SK-N-DZ (cell line): ENCODE results near the gene PLPPR4.
A peak's percentile ranks its signal among the peaks of the same experiment; 100 is the strongest.
"Not testable (repeated sequence)": the region's sequence is repeated elsewhere in the genome, so short reads cannot be mapped to it uniquely, and the experiment has no call there.

Experiments
- DNase-seq: peaks from one replicate; pipeline ENCODE4 v3.0.0-alpha.2; 2015; ENCODE audit warnings: low spot score

PLPPR4 gene

DNA sequence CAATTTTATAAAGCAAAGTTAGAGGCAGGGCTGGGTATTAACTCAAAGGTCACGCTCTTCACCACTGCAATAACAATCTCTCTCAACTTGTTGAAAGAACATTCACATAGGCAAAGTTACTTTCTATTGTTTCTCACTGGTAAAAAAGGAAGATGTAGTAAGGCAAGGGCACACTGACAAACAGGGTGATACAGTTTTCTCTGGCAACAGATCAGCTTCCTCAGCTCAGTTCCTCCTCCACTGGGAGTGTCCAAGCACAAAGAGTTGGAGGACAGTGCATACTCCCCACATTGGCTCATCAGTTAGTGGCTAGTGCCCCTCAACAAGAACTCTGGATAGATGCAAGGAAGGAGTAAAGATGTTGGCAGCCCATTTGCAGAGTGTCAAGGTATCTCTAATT, 3.7 kb downstream of the PLPPR4 start:
- no peak for DNase-seq

DNA sequence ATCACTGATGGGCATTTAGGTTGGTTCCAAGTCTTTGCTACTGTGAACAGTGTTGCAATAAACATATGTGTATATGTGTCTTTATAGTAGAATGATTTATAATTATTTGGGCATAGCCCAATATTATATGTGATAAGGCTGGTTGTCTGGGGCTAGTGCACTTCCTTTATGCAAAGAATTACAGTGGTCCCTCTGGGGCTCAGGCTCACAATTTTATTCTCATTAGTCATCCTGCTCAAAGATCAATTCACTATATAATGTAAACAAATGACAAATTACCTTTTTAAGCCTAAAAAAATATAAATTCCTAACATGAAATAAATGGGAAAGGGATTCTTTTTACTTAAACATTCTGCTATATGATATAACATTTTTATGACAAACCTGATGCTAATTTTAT, 5.0 kb downstream of the PLPPR4 start:
- DNase-seq, result no peak

DNA sequence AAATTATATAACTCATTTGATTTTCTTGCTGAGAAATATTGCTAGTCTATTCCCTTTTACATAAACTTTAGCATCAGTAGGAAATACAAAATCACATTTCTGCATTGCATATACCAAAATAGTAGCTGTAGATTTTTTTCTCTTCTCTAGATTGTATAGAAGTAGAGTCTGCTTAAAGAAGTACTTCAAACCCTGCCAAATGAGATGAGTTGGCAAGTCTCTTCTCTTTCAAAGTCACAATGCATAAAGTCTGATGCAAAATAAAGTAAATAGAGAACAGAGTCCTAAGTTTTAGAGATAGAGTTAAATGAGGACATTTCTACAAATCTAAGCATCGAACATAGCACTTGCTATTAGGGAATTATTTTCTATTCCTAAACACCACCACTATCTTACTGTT, 6.4 kb downstream of the PLPPR4 start:
- DNase-seq, result no peak

DNA sequence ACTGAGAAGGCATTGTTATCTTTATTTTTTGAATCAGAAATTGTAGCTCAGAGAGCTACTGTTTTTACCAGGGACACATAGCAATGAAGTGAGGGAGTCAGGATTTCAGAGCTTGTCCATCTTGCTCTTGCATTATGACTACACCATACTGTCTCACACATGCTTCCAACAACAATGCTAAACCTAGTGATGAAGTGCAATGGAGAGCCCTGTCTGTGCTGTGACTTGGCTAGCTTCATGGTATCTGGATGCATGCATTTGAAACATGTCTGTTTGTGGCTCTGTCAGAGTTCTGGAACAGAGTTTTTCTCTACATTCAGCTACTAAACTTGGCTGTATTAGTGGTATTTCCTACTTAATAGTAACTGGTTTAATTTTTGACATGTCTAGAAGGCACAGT, 7.0 kb downstream of the PLPPR4 start:
- DNase-seq, result no peak

DNA sequence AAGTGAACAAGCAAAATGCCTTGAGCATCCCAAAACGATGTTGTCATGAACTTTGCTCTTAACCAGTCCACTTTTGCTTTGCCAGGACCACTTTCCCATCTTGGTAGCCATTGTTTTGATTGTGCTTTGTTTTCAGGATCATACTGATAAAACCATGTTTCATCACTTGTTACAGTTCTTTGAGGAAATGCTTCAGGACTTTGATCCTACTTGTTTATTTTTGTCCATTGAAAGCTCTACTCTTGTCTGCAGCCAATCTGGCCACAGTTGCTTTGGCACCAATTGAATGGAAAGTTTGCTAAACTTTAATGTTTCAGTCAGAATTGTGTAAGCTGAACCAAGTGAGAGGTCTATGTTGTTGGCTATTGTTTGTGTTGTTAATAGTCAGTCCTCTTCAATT, 12.8 kb downstream of the PLPPR4 start:
- DNase-seq, result no peak

DNA sequence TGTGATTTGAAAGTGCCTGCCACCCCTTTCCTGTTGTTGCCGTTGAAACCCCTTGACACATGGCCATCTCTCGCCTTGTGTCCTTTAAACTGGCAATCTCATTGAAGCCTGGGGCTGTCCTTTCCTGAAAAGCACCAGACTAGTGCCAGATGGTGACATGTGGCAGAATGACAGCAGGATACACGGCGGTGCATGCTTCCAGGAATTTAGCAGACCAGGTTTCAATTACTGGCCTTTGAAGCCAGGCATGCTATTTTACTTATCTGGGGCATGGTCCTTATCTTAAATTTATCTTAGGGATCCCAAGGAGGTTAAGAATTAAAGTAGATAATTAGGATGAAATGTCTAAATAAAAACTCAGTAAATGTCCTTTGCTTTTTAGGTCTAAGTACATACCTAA, 15.2 kb downstream of the PLPPR4 start:
- DNase-seq, result peak; percentile 96

DNA sequence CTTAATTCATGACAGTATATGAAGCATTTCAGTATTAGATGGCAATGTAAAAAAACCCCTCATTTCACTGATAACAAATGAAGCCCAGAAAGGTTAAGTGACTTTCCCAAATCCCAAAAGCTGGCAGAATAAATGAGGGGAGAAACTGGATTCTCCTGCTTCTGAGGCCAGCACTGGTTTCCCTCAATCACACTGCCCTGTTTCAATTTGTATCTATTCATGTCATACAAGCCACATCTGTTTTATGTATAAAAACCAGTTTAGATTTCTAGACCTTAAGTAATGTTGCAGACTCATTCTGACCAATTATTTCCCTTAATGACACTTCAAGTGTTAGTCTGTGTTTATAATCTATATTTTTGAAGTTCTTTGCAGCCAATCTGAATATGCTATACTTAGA, 16.8 kb downstream of the PLPPR4 start:
- peak; percentile 79 for DNase-seq

DNA sequence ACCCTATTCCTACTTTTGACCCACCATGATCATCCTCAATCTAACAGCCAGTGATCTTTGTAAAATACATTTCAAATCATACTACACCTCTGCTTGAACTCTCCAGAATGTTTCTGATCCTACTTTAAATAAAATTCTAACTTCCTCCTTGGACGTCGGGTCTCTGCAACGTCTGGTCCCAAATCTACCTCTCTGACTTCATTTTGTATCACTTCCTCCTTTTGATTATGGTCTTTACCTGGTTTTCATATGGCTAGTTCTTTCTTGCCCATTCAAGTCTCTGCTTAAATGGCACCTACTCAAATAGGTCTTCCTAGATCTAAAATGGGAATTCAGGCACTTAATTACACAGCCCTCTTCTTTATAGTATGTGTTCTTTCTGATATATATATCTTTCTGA, 18.2 kb downstream of the PLPPR4 start:
- no peak for DNase-seq

DNA sequence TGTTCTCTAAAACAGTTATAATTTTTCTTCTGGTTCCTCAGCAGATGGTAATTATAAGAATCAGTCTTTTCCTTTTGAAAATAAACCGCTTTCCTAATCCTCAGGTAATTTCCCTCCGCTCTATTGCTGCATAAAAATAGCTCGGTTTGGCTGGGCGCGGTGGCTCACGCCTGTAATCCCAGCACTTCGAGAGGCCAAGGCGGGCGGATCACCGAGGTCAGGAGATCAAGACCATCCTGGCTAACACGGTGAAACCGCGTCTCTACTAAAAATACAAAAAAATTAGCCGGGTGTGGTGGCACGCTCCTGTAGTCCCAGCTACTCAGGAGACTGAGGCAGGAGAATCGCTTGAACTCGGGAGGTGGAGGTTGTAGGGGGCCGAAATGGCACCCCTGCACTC, 19.2 kb downstream of the PLPPR4 start:
- not testable (repeated sequence) for DNase-seq

DNA sequence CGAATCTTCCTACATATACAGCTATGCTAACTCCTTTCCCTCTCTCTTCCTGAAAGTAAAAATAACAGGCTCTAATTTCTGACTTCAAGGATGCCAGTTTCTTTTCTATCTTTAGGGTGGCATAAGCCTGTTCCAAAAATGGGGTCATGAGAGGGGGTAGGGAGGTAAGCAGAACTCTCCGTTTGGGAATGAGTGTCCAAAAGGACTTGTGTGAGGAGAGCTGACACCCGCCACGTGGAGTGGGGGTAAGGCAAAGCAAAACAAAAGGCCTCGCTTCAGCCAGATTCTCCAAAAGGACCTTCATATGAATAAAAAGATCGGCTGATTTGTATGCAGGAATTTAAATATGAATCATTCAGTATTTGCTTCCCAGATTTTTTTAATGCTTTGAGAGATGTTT, 28.6 kb downstream of the PLPPR4 start:
- no peak for DNase-seq

DNA sequence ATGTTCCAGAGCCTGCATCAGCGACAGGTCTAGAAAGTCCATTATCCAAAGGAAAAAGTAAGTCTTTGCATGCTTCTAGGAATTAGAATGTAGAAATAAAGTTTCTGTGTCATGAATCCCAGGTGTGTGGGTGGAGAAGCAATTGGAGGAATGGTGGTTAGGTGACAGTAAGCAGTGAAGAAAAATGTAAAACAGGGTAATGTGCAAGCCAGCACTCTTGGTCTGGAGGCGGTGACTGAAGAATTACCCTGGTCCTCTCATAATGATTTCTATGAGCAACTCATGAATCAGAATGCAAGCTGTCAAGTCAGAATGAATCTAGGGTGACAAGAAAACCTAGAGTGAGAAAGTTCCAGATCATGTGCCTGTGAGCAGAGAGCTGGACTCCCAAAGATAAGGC, 33.6 kb downstream of the PLPPR4 start:
- DNase-seq, result no peak

DNA sequence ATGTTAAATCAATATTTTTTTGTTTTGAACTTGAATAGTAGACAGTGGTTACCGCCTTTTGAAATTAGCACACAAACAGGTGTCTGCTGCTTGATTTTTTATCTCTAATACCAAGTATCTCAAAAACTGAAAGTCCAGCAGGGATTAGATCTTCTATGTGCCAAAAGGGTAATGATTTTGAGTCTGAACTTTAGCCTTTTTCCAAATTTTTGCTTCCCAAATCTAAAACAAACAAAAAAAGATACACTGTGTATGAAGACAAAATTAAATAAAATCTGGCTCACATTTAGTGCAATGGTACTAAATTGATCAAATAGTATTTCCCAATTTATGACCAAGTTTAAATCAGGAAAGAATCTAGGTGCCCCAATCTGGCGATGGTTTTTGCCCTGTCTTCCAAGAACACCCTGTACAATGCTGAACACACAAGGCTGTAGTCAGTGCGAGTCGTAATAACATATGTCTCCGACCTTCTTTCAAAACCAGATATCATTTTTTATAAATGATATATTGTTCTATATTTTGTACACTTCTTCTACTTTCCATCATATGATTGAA, 40.5 kb downstream of the PLPPR4 start:
- DNase-seq, result no peak

DNA sequence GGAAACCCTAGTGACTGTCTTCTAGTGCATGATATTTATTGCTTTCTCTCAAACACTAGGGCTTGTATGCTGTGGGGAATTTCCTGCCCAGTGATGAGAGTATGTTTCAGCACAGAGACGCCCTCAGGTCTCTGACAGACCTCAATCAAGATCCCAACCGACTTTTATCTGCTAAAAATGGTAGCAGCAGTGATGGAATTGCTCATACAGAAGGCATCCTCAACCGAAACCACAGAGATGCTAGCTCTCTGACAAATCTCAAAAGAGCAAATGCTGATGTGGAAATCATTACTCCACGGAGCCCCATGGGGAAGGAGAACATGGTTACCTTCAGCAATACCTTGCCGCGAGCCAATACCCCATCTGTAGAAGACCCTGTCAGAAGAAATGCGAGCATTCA, 41.3 kb downstream of the PLPPR4 start:
- DNase-seq, result no peak

DNA sequence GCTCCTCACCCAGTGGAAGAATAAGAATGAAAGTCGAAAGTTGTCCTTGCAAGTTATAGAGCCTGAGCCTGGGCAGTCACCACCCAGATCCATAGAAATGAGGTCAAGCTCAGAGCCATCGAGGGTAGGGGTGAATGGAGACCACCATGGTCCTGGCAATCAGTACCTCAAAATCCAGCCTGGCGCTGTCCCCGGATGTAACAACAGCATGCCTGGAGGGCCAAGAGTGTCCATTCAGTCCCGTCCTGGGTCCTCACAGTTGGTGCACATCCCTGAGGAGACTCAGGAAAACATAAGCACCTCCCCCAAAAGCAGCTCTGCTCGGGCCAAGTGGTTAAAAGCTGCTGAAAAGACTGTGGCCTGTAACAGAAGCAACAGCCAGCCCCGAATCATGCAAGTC, 41.8 kb downstream of the PLPPR4 start:
- no peak for DNase-seq

DNA sequence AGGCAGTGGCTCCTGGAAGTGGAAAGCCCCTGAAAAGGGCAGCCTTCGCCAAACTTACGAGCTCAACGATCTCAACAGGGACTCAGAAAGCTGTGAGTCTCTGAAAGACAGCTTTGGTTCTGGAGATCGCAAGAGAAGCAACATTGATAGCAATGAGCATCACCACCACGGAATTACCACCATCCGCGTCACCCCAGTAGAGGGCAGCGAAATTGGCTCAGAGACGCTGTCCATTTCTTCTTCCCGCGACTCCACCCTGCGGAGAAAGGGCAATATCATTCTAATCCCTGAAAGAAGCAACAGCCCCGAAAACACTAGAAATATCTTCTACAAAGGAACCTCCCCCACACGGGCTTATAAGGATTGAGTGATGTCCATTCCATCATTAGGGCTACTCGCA, 42.4 kb downstream of the PLPPR4 start:
- DNase-seq, result no peak

DNA sequence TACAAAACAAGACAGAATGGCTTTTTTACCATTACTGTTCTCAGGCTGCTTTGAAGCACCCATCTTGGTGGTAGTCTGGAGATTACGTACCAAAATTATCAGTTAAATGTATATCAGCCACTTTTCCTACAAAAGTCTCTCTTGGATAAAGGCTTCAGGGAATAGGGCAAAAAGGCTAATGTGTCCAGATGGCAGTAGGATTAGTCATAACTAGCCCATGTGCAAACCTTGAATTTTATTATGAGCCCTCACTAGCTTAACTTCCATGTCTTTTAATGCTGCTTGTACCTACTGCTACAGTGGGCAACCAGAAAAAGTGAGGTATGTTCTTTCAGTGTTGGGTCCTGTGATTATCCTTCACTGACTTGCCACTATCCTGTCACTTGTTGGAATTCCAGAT, 51.0 kb downstream of the PLPPR4 start:
- DNase-seq, result no peak

DNA sequence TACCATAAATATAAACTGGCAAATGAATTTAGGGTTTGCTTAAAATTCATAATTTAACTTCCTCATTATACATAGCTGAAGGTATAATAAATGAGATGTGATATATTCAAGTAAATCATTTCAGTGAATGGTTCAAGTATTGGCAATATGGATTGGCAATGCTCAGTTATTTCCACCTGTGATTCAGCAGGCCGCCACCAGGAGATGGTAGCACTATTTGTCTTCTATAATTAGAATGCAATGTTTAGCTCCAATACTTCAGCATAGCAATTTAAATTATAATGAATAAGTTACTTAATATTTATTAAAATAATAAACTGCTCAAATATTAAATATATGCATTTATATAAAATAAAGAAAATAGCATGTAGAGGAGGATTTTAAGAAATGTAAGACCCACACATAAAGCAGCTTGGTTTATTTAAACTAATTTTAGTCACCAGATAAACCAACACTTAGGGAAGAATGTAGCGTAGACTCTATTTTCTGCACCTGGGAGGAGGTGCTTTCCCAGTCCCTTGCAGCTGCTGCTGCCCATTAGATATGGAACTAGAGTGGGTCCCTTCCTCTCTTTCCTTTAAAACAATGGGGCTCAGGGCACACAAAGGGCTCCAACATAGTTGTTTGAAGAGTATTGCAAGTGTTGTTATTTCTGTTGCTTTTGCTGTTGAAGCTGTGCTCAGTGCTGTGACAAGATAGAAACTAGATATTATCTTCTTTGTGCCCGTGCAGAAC, 62.1 kb downstream of the PLPPR4 start:
- no peak for DNase-seq

DNA sequence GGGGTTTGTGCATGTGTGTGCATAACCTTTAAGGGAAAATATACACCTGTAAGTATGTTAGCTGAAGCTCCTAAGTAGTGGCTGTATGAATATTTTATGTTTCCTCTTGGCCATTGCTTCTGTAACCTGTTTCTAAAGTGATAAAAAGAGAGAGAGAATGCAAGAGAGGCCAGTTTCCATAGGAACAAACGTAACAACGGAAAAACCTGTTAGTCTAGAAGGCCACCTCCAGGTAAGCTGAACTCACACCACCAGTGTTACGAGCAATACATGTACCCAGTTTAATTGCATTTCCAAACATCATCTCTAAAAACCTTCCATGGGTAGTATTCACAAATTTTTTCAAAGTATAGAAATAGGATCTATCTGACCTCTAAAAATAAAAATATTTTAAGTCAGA, 63.1 kb downstream of the PLPPR4 start:
- no peak for DNase-seq

DNA sequence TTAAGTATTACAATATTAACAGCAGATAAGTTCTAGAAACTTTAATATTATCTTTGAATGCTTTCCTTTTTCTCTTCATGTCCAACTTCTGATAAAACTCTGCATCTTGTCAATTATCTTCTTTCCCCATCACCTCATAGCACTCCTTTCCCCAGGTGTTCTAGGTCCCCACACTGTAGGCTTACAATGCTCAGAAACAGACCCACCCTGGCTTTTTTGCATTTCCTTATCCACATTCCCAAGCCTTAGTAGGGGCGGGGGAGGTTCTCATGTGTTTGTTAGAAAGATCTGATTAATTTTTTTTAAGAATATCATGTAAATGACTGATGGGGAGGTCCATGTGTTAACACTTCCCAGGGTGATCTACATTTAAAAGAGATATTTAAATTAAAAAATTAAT, 63.9 kb downstream of the PLPPR4 start:
- DNase-seq, result no peak

DNA sequence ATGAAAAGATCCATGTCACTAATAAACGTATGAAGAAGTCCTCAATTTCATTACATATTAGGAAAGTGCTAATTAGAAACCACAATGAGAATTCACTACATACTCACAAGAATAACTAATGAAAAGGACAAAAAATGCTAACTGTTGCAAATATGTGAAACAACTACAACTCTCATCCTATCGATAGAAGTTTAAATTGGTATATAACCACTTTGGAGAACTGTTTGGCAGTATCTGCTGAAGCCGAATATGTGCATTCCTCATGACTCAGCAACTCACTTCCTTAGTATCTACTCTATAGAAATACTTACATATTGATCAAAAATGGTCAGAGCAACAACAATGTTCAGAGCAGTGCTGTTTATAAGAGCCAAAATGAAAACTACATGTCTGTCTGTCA, 66.8 kb downstream of the PLPPR4 start:
- no peak for DNase-seq

DNA sequence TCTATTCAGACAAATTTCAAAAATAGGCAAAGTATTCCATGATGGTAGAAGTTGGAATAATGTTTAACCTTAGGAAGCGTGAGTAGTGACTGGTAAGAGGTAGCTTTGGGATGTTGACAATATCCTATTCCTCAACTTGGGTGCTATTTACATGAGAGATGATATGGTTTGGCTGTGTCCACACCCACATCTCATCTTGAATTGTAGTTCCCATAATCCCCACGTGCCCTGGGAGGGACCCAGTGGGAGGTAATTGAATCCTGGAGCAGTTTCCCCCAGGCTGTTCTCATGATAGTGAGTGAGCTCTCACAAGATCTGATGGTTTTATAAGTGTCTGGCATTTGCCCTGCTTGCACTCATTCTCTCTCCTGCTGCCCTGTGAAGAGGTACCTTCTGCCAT, 67.3 kb downstream of the PLPPR4 start:
- no peak for DNase-seq

DNA sequence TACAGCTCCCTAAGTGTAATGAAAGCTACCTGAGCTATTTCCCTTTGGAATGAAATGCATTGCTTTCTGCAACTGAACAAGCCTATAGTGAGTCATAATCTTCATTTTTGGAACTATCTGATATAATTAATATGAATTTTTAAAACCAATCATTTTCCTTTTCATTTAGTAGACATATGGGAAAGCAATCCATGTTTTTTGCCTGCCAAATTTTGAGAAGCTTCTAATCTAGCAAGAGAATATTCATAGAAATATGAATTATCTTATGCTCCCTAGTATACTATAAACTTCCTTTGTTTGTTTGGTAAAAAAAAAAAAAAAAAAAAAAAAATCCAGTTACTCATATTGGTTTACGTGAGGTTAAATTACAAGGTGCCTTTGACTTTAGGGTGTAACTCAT, 68.3 kb downstream of the PLPPR4 start:
- DNase-seq, result no peak

DNA sequence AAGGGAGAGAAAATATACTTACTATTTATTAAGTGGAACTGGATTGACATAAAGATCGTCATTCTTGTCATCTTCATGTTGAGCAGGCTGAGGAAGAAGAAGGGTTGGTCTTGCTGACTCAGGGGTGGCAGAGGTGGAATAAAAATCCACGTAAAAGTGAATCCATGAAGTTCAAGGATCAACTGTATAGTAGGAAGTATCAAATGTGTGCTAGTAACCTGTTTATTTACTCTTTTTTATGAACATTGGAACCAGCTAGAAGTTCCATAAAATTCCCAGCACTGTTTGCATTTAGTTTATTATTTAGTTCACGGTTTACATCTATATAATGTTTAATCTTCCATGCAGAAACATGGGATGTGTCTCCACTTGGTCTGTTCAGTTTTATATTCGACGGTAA, 70.7 kb downstream of the PLPPR4 start:
- DNase-seq, result no peak
